Fibroblast of pulmonary artery (primary cell): ENCODE measurements around the gene PAX5.
A peak's percentile ranks its signal among the peaks of the same experiment; 100 is the strongest.

Experiments used
- DNase-seq: peaks from one replicate; pipeline ENCODE4 v3.0.0-alpha.2; 2010; ENCODE audit warnings: low read depth
- H3K4me3 ChIP-seq: replicated peaks from 2 replicates; pipeline ENCODE4 v1.5.1; 2011; ENCODE audit warnings: low read depth, mild to moderate bottlenecking, control low read depth, low read length, moderate library complexity
- TF ChIP-seq, protein P1 (sequence below): IDR thresholded peaks from 2 replicates; pipeline ENCODE4 v1.5.1; 2011; ENCODE audit warnings: mild to moderate bottlenecking, control low read depth, low read length, inconsistent platforms; ENCODE audit errors: missing control alignments

PAX5 gene

DNA sequence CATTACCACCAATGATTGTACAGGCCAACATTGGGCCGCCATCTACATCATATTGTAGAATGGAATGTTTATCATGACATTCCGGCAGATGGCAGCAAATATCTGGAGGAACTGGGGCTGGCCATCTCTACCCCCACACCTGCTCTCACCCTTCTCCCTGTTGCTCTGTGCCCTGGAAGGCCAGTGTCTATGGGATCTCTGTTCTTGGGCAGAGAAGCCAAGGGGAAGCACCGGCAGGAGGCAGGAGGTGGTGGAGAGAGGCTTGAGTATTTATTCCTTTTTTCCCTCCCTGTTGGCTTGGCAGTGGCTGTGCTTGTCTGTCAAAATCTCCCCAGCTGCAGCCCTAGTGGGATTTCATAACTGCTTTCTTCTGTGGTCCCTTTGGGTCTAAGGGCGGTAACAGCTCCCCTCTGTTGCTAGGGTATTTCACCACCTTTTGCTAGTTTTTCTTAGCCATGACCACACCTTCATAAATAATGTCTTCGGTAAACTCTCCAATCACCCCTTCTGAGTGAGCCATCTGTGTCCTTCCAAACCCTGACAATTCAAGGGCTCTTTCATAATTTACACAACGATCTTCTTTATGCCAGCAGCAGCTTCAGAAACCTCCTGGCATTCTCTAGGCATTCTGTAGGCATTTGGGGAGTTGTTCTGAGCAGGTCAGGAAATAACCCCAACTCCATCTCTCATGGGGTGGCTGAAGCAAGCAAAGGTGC is 235.6 kb downstream of the PAX5 start:
- TF ChIP-seq, protein P1, sequence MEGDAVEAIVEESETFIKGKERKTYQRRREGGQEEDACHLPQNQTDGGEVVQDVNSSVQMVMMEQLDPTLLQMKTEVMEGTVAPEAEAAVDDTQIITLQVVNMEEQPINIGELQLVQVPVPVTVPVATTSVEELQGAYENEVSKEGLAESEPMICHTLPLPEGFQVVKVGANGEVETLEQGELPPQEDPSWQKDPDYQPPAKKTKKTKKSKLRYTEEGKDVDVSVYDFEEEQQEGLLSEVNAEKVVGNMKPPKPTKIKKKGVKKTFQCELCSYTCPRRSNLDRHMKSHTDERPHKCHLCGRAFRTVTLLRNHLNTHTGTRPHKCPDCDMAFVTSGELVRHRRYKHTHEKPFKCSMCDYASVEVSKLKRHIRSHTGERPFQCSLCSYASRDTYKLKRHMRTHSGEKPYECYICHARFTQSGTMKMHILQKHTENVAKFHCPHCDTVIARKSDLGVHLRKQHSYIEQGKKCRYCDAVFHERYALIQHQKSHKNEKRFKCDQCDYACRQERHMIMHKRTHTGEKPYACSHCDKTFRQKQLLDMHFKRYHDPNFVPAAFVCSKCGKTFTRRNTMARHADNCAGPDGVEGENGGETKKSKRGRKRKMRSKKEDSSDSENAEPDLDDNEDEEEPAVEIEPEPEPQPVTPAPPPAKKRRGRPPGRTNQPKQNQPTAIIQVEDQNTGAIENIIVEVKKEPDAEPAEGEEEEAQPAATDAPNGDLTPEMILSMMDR = no peak
- no peak overlapping the region for H3K4me3 ChIP-seq
- DNase-seq = no peak

GRCh38 chr9:36797471-36798220 is 236.4 kb downstream of the PAX5 start:
- H3K4me3 ChIP-seq = no peak overlapping the region
- DNase-seq = no peak
- TF ChIP-seq, protein P1 = no peak

DNA sequence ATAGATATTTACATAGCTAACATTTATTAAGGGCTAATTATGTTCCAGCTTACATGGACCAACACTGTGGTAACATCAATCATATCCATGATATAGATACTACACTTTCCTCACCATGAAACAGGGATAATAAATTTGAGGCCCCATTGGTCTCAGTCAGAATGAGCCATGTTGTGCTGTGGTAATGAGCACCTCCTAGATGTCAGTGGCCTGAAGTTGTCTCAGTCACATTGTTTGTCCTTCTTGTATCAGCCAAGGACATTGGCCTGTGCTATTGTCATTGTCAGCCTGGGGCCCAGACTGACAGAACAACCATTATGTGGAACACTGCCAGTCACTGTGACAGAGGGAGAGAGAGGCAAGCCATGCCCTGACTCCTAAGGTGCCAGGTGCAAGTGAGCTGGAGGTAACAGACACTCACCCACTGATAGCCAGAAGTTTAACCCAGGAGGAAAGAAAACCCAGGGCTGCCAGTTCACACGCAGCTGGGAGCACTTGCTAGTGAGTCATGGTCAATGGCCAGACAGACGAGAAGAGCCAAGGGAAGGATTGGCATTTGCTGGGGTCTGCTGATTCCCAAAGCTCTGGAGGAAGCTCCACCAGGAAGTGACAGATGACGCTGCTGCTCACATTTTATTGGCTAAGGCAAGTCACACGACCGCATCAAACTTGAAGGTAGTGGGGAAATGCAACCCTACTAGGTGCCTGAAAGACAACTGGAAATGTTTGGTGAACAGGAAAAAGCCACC is 237.2 kb downstream of the PAX5 start:
- no peak overlapping the region for H3K4me3 ChIP-seq
- TF ChIP-seq, protein P1 = no peak
- DNase-seq = no peak

- no peak for DNase-seq
- no peak overlapping the region for H3K4me3 ChIP-seq
- TF ChIP-seq, protein P1 = no peak
These were observed 239.6 kb downstream of the PAX5 start for GRCh38 chr9:36794461-36794860.

GRCh38 chr9:36793277-36793676 is 240.8 kb downstream of the PAX5 start:
- no peak for DNase-seq
- H3K4me3 ChIP-seq = no peak overlapping the region
- TF ChIP-seq, protein P1 = peak; percentile 12

- TF ChIP-seq, protein P1 = no peak
- H3K4me3 ChIP-seq = no peak overlapping the region
- no peak for DNase-seq
These were observed 242.7 kb downstream of the PAX5 start for GRCh38 chr9:36791222-36791950.
